Transverse colon (tissue), 4 donors: ENCODE data around the gene MCAM. TPM values are rescaled to one million over a fixed set of nuclear protein-coding genes. Genes with fewer than 3 reads are reported as not detected.
A peak's percentile ranks its signal among the peaks of the same experiment; 100 is the strongest.

ENCODE experiments used
- DNase-seq: peaks from one replicate; pipeline ENCODE4 v3.0.0-alpha.2; 2019
- H3K27ac ChIP-seq, 4 donors: fragments of 200-600 bp; sonication (generic); 2 replicates each; pipeline ENCODE4 v1.5.1; 2016 to 2018; ENCODE audit warnings: inconsistent platforms in 4 of 4
- H3K27me3 ChIP-seq: fragments of 200-600 bp; sonication (generic); 2 replicates; pipeline ENCODE4 v1.5.1; 2017; ENCODE audit warnings: inconsistent platforms
- H3K36me3 ChIP-seq, 4 donors: fragments of 200-600 bp; sonication (generic); 2 replicates each; pipeline ENCODE4 v1.5.1; 2017 to 2019; ENCODE audit warnings: inconsistent platforms in 4 of 4
- H3K4me1 ChIP-seq, 4 donors: fragments of 200-600 bp; sonication (generic); 2 replicates each; pipeline ENCODE4 v1.5.1; 2017 to 2020; ENCODE audit warnings: inconsistent platforms in 4 of 4
- H3K4me3 ChIP-seq, 4 donors: fragments of 200-600 bp; sonication (generic); 1 replicate in 1 of 4; 2 replicates in 3 of 4; pipeline versions ENCODE4 v1.5.1 to v1.6.1; 2017 to 2019; ENCODE audit warnings: inconsistent platforms in 4 of 4
- H3K9me3 ChIP-seq, 2 donors: fragments of 200-600 bp; sonication (generic); 2 replicates each; pipeline ENCODE4 v1.5.1; 2017 to 2019; ENCODE audit warnings: inconsistent platforms in 2 of 2
- CTCF ChIP-seq, 5 experiments: fragments of 200-600 bp in 3 of 5; fragments of 450-650 bp in 2 of 5; sonication (generic) in 3 of 5; IDR thresholded peaks; 1 replicate in 2 of 5; 2 replicates in 3 of 5; pipeline ENCODE4 v1.5.1; 2016 to 2017; ENCODE audit warnings: antibody characterized with exemption in 5 of 5, inconsistent platforms in 3 of 5, mild to moderate bottlenecking in 2 of 5, moderate library complexity in 1 of 5
- EP300 ChIP-seq: sonication (generic); formaldehyde crosslinking; IDR thresholded peaks from one replicate; pipeline ENCODE4 v1.6.1; 2017; ENCODE audit warnings: antibody characterized with exemption, low read depth
- POLR2A ChIP-seq: fragments of 450-650 bp; IDR thresholded peaks from one replicate; pipeline ENCODE4 v1.6.1; 2016; ENCODE audit warnings: antibody characterized with exemption, mild to moderate bottlenecking, moderate library complexity
- POLR2AphosphoS5 ChIP-seq, 3 donors: sonication (generic); formaldehyde crosslinking; IDR thresholded peaks; one replicate each; pipeline ENCODE4 v1.6.1; 2016; ENCODE audit warnings: antibody characterized with exemption in 3 of 3
- WGBS, 2 donors: methylation state at CpG; one replicate each; pipeline ENCODE4 v1.1.5; 2018; ENCODE audit warnings: low coverage in 1 of 2; 5-methylcytosine and 5-hydroxymethylcytosine counted together
- in situ Hi-C, 4 donors: fragments of 200-750 bp; cut with MboI; loops; one replicate each; pipeline versions ENCODE4 v1.15.0 to v1.15.1; 2017; ENCODE audit warnings: low sequenced_read_pairs in 3 of 4, low pct_ligation_motif_present in 1 of 4, low pct_unique_long_range_greater_than_20kb in 1 of 4
- intact Hi-C: fragments of 100-400 bp; cut with DNase I; formaldehyde crosslinking; loops from one replicate; pipeline ENCODE4 v1.15.1; 2023; ENCODE audit warnings: low total_unique reads
- total RNA-seq, 4 donors: library from RNA; depleted of rRNA; stranded (reverse); fragments of >200 nt; gene quantifications; one replicate each; pipeline ENCODE4 v1.1.0, GENCODE V29; 2016

Gene MCAM
- total RNA-seq, 4 donors from 2014 or later: 87.4 to 466 (median 150) TPM

- no peaks in the 10 kb centered on the region for H3K36me3 ChIP-seq
- in situ Hi-C loops (no loop called here), intact Hi-C loops (no loop called here)
- WGBS, 2 donors: 83 to 91% methylated on average over 3 to 4 of the region's 4 CpGs
- TF ChIP-seq EP300: no peak
- no peak for TF ChIP-seq CTCF (IDR thresholded peaks at IDR 0.05)
- no peak for TF ChIP-seq POLR2A
- TF ChIP-seq POLR2AphosphoS5 (IDR thresholded peaks at IDR 0.05): no peak
- no peak for DNase-seq
- no peaks in the 10 kb centered on the region for H3K9me3 ChIP-seq
- H3K27me3 ChIP-seq: no peaks in the 10 kb centered on the region
- peaks cover 6 to 24% (median 13%) of the 10 kb centered on the region in 4 donors for H3K4me1 ChIP-seq
- H3K27ac ChIP-seq: no peak overlapping the region
- no peak overlapping the region for H3K4me3 ChIP-seq
These were observed 15.3 kb upstream of the MCAM start for GRCh38 chr11:119332111-119332765.

GRCh38 chr11:119330237-119330636 is 13.3 kb upstream of the MCAM start:
- no peak overlapping the region for H3K4me3 ChIP-seq
- 33 to 39% methylated on average over 1 of the region's 1 CpG for WGBS, 2 donors
- no peak overlapping the region for H3K27ac ChIP-seq
- TF ChIP-seq CTCF (IDR thresholded peaks at IDR 0.05) (no peak), EP300 (no peak), POLR2AphosphoS5 (IDR thresholded peaks at IDR 0.05) (no peak), POLR2A (no peak)
- no peaks in the 10 kb centered on the region for H3K9me3 ChIP-seq
- no peaks in the 10 kb centered on the region for H3K27me3 ChIP-seq
- in situ Hi-C loops (no loop called here), intact Hi-C loops (no loop called here)
- DNase-seq: no peak
- no peaks in the 10 kb centered on the region for H3K36me3 ChIP-seq
- H3K4me1 ChIP-seq: peaks cover 3 to 11% (median 7%) of the 10 kb centered on the region in 4 donors

- Histone ChIP-seq H3K4me3 (no peak overlapping the region), H3K27ac (no peak overlapping the region), H3K27me3 (no peaks in the 10 kb centered on the region), H3K36me3 (no peaks in the 10 kb centered on the region), H3K9me3 (no peaks in the 10 kb centered on the region), H3K4me1 (peaks cover 0 to 6% (median 1%) of the 10 kb centered on the region in 4 donors)
- in situ Hi-C loops: no loop called here
- intact Hi-C loops: no loop called here
- no peak for TF ChIP-seq POLR2AphosphoS5 (IDR thresholded peaks at IDR 0.05)
- TF ChIP-seq POLR2A: no peak
- no peak for TF ChIP-seq EP300
- no peak for TF ChIP-seq CTCF (IDR thresholded peaks at IDR 0.05)
- DNase-seq: no peak
- 51 to 61% methylated on average over 2 of the region's 2 CpGs for WGBS, 2 donors
These were observed 12.4 kb upstream of the MCAM start for GRCh38 chr11:119329320-119329719.

GRCh38 chr11:119324189-119324588 is 7.3 kb upstream of the MCAM start:
- Histone ChIP-seq H3K9me3 (no peaks in the 10 kb centered on the region), H3K4me3 (no peak overlapping the region), H3K27ac (peak overlapping the region in 2 of 4 donors; percentile 88 to 97), H3K27me3 (peaks cover 19% of the 10 kb centered on the region), H3K36me3 (no peaks in the 10 kb centered on the region), H3K4me1 (peaks cover 10 to 30% (median 26%) of the 10 kb centered on the region in 4 donors)
- in situ Hi-C loops (no loop called here), intact Hi-C loops (loop anchor here (5.0 kb wide), 1 partner anchor 117 kb away; the partner anchor contains the start of gene CBL)
- DNase-seq: no peak
- WGBS, 2 donors: 61 to 65% methylated on average over 4 of the region's 4 CpGs
- TF ChIP-seq CTCF (IDR thresholded peaks at IDR 0.05): no peak
- TF ChIP-seq EP300: no peak
- TF ChIP-seq POLR2A: no peak
- TF ChIP-seq POLR2AphosphoS5 (IDR thresholded peaks at IDR 0.05): no peak
